ENCODE results near the gene TTLL8.

The TTLL8 gene

GRCh38 chr22:49996518-49997250 lies 61.4 kb downstream of the TTLL8 start:
- no peak for TF ChIP-seq TAF1 (IDR thresholded peaks at IDR 0.05; ENCODE audit: low read depth)

GRCh38 chr22:49996119-49996517 lies 62.0 kb downstream of the TTLL8 start:
- TF ChIP-seq ZBTB7A (IDR thresholded peaks at IDR 0.05; ENCODE audit: low read depth): no peak
- no peak for TF ChIP-seq FOXM1 (IDR thresholded peaks at IDR 0.05; ENCODE audit: borderline replicate concordance, low read depth)
- TF ChIP-seq RAD21 (IDR thresholded peaks at IDR 0.05; ENCODE audit: low read depth): no peak
- TF ChIP-seq EP300 (IDR thresholded peaks at IDR 0.05; ENCODE audit: borderline replicate concordance): no peak
- no peak for TF ChIP-seq CEBPB (IDR thresholded peaks at IDR 0.05)
- no peak for TF ChIP-seq YY1 (IDR thresholded peaks at IDR 0.05; ENCODE audit: low read depth)
- TF ChIP-seq TEAD4 (IDR thresholded peaks at IDR 0.05): no peak
- TF ChIP-seq REST (IDR thresholded peaks at IDR 0.05; ENCODE audit: low read depth): no peak
- no peak for TF ChIP-seq EGR1 (IDR thresholded peaks at IDR 0.05)
- no peak for TF ChIP-seq TAF1 (IDR thresholded peaks at IDR 0.05; ENCODE audit: low read depth)
- TF ChIP-seq TCF12 (IDR thresholded peaks at IDR 0.05; ENCODE audit: low read depth): no peak
- TF ChIP-seq USF1 (IDR thresholded peaks at IDR 0.05): no peak
- no peak for TF ChIP-seq CREB1 (IDR thresholded peaks at IDR 0.05; ENCODE audit: low read depth)
- no peak for TF ChIP-seq MAX (IDR thresholded peaks at IDR 0.05)
- no peak for TF ChIP-seq NFIC (IDR thresholded peaks at IDR 0.05)

GRCh38 chr22:49995361-49996118 lies 62.6 kb downstream of the TTLL8 start:
- no peak for TF ChIP-seq REST (IDR thresholded peaks at IDR 0.05; ENCODE audit: low read depth)
- TF ChIP-seq EGR1 (IDR thresholded peaks at IDR 0.05): no peak
- no peak for TF ChIP-seq ZBTB7A (IDR thresholded peaks at IDR 0.05; ENCODE audit: low read depth)
- TF ChIP-seq TAF1 (IDR thresholded peaks at IDR 0.05; ENCODE audit: low read depth): no peak
- no peak for TF ChIP-seq TCF12 (IDR thresholded peaks at IDR 0.05; ENCODE audit: low read depth)
- TF ChIP-seq CEBPB (IDR thresholded peaks at IDR 0.05): no peak
- TF ChIP-seq TEAD4 (IDR thresholded peaks at IDR 0.05): no peak
- no peak for TF ChIP-seq RAD21 (IDR thresholded peaks at IDR 0.05; ENCODE audit: low read depth)
- no peak for TF ChIP-seq CREB1 (IDR thresholded peaks at IDR 0.05; ENCODE audit: low read depth)
- no peak for TF ChIP-seq EP300 (IDR thresholded peaks at IDR 0.05; ENCODE audit: borderline replicate concordance)
- no peak for TF ChIP-seq NFIC (IDR thresholded peaks at IDR 0.05)
- TF ChIP-seq YY1 (IDR thresholded peaks at IDR 0.05; ENCODE audit: low read depth): no peak
- no peak for TF ChIP-seq USF1 (IDR thresholded peaks at IDR 0.05)
- no peak for TF ChIP-seq MAX (IDR thresholded peaks at IDR 0.05)
- TF ChIP-seq FOXM1 (IDR thresholded peaks at IDR 0.05; ENCODE audit: borderline replicate concordance, low read depth): no peak

GRCh38 chr22:49995041-49995360 lies 63.1 kb downstream of the TTLL8 start:
- TF ChIP-seq NFIC (IDR thresholded peaks at IDR 0.05) (no peak), TEAD4 (IDR thresholded peaks at IDR 0.05) (no peak), YY1 (IDR thresholded peaks at IDR 0.05; ENCODE audit: low read depth) (no peak), REST (IDR thresholded peaks at IDR 0.05; ENCODE audit: low read depth) (no peak), EGR1 (IDR thresholded peaks at IDR 0.05) (no peak), EP300 (IDR thresholded peaks at IDR 0.05; ENCODE audit: borderline replicate concordance) (no peak), CEBPB (IDR thresholded peaks at IDR 0.05) (no peak), USF1 (IDR thresholded peaks at IDR 0.05) (no peak), CREB1 (IDR thresholded peaks at IDR 0.05; ENCODE audit: low read depth) (no peak), FOXM1 (IDR thresholded peaks at IDR 0.05; ENCODE audit: borderline replicate concordance, low read depth) (no peak), MAX (IDR thresholded peaks at IDR 0.05) (no peak), TCF12 (IDR thresholded peaks at IDR 0.05; ENCODE audit: low read depth) (no peak), TAF1 (IDR thresholded peaks at IDR 0.05; ENCODE audit: low read depth) (no peak), ZBTB7A (IDR thresholded peaks at IDR 0.05; ENCODE audit: low read depth) (no peak), RAD21 (IDR thresholded peaks at IDR 0.05; ENCODE audit: low read depth) (no peak)
